IMR-90 (cell line): ENCODE data around the gene FADS1.

Experiments used
- CEBPB ChIP-seq: IDR thresholded peaks from 2 replicates; pipeline ENCODE4 v1.6.1; 2012; ENCODE audit warnings: low read depth, low read length, improper control_type of control experiment
- POLR2A ChIP-seq: IDR thresholded peaks from 2 replicates; pipeline ENCODE4 v1.6.1; 2012; ENCODE audit warnings: mild to moderate bottlenecking, low read depth, low read length
- TF ChIP-seq, protein P1 (sequence below): conservative IDR thresholded peaks from 2 replicates; pipeline ENCODE4 v1.5.1; 2012; ENCODE audit warnings: mild to moderate bottlenecking, low read depth, low read length, improper control_type of control experiment

DNA sequence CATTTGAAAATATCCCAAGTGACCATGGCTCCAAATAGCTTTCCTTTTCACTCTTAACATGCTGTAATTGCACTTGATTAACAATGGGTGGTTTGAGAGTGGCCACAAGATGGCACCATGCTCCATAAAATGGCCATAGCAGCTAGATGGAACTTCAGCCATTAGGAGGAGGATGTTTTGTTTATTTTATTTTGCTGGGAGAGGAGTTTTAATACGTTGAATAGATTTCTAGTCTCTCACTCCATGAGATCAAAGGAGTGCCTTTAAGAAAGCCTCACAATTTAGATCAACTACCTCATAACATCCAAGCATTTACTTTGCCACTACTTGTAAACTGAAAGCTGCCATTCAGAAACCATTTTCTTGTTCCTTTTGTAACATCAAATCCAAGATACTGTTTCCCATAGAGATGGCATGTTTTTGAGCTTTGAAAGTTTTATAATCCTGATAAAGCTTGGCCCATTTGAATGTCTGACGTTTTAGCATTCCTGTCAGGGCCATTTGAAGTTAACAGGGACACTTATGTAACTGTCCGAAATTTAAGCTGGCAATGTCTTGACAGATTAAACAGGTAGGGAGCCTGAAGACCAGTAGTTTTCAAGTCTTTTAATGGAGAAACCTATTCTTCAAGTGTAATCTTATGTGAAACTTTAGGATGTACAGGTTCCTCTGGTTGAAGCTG is 19.4 kb downstream of the FADS1 start:
- no peak for TF ChIP-seq CEBPB
- TF ChIP-seq, protein P1, sequence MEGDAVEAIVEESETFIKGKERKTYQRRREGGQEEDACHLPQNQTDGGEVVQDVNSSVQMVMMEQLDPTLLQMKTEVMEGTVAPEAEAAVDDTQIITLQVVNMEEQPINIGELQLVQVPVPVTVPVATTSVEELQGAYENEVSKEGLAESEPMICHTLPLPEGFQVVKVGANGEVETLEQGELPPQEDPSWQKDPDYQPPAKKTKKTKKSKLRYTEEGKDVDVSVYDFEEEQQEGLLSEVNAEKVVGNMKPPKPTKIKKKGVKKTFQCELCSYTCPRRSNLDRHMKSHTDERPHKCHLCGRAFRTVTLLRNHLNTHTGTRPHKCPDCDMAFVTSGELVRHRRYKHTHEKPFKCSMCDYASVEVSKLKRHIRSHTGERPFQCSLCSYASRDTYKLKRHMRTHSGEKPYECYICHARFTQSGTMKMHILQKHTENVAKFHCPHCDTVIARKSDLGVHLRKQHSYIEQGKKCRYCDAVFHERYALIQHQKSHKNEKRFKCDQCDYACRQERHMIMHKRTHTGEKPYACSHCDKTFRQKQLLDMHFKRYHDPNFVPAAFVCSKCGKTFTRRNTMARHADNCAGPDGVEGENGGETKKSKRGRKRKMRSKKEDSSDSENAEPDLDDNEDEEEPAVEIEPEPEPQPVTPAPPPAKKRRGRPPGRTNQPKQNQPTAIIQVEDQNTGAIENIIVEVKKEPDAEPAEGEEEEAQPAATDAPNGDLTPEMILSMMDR: peak; percentile 96
- no peak for TF ChIP-seq POLR2A
